ENCODE measurements around the gene CAPNS1. TPM values are rescaled to one million over a fixed set of nuclear protein-coding genes. Genes with fewer than 3 reads are reported as not detected.

CAPNS1 gene
- total and polyA plus RNA-seq, 2 of the 13 experiments (the other 11 are each of a cell fraction or from before 2014, with no cell fraction given): 322 to 526 TPM

- no peak for TF ChIP-seq ZNF776 (CRISPR knock-in tag; IDR thresholded peaks at IDR 0.05)
- peak; percentile 68 for TF ChIP-seq ZEB1 (IDR thresholded peaks at IDR 0.05; ENCODE audit: insufficient replicate concordance, low read depth)
- TF ChIP-seq ZFP36L1 (CRISPR knock-in tag; IDR thresholded peaks at IDR 0.05): peak; percentile 70; the same call in 1 of the 2 replicates
- 0 out of 2 replicates have a peak, but pooled peaks have one; percentile 23 for TF ChIP-seq ARID3A (IDR thresholded peaks at IDR 0.05; ENCODE audit: low read depth, low read length)
- TF ChIP-seq PBX2 (CRISPR knock-in tag; IDR thresholded peaks at IDR 0.05): no peak
- TF ChIP-seq ZBTB34 (CRISPR knock-in tag; IDR thresholded peaks at IDR 0.05): peak; percentile 88; the same call in 1 of the 2 replicates
- TF ChIP-seq ZNF563 (CRISPR knock-in tag; IDR thresholded peaks at IDR 0.05): peak; percentile 64; the same call in 1 of the 2 replicates
- peak; percentile 42; the same call in 1 of the 2 replicates for TF ChIP-seq MIXL1 (CRISPR knock-in tag; IDR thresholded peaks at IDR 0.05)
Observed at GRCh38 chr19:36120092-36120983, 19.5 kb upstream of the CAPNS1 start (continued).

Measured in HepG2 (cell line).